Mucosa of gallbladder (tissue), 1 donor: ENCODE results near the gene MCM10. TPM values are rescaled to one million over a fixed set of nuclear protein-coding genes. Genes with fewer than 3 reads are reported as not detected.

Experiments
- DNase-seq: peaks from one replicate; pipeline ENCODE4 v3.0.0-alpha.2; 2020; ENCODE audit warnings: low spot score
- total RNA-seq: library from RNA; stranded (reverse); gene quantifications from one replicate; pipeline ENCODE4 v1.2.1, GENCODE V29; 2021
- donor health status: DM: no; HTN: no; CAD: no.

Gene MCM10
- total RNA-seq, 1 donor from 2014 or later: 0.40 TPM

DNA sequence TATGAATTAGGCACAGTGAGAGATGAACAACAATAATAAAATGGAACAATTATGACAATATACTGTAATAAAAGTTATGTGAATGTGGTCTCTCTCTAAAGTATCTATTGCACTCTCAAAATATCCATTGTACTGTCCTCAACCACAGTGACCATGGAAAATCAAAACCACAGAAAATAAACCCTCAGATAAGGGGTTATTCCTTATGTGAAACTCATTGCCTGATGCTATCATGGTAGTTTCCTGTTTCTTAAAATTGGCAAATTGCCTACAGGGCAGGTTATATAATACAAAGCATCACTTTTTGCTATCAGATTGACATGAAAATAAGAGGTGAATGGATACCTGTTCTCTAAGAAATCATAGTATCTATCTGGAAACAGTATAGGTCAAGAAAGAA is 3.8 kb downstream of the MCM10 start:
- no peak for DNase-seq

DNA sequence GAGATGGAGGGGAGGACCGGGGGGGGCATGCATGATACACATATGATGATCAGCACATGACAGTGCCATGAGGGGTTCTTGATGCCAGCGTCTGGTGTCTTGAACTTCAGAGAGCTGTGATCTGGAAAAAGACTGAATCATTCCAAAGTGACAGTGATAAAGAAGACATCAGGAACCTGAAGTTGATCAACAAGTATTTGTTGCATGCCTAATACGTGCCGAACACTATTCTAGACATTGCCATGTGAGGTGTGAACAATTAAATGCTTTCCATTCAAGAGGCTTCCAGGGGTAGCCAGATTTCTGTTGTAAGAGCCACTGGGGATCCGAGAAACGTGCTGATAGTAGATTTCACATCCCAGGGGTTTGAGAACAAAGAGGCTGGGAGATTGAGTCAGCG is 6.2 kb downstream of the MCM10 start:
- no peak for DNase-seq

DNA sequence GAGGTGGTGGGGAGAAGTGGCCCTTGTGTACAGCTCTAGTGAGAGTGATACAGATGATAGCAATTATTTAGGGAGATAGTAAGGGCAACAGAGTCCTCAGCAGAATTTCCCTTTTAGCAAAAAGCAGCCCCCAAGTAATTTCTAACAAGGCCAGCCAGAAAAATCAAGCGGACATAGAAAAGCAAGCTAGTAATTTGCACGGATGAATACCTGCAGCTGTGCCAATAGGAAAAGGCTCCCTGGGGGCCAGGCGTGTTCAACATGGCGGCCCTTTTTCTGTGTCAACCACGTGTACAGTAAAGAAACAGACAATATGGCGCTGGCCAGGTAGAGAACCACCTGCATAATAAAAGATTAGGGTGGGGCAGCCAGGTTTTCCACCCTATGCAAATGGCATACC is 7.4 kb downstream of the MCM10 start:
- DNase-seq: no peak

DNA sequence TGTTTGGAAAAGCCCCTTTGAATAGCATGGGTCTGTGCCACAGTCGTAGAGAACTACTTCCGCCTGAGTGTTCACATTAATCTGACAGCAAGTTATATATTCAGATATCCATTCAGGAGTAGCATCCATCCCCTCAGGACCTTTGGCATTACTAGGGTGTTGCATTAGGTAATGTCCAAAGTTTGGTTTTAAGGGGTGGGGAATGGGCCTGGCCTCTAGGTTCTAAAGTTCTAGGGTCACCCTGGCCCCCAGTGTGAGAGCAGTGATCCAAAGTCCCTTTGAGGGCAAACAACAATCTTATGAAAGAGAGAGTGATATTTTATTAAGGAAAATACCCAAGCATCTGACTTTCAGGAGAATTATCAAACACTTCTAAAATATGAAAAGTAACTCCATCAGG is 12.3 kb downstream of the MCM10 start:
- DNase-seq: no peak

DNA sequence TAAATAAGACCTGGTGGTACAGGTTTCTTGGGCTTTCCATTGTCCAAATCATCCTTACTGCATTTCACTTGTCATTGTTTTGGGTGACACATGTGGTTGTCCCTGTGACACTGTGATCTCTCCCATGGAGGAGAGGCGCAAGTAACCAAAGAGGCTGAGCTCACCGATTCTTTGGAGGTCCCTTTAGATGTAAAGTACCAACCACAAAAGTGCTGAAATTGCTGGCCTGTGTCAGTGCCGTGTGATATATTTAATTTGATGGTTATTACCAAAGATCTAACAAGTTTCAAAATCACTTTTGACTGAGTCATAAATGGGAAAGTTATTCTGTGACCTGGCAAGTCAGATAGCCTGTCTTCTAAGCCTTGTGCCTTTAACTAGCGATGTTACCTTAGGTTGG is 19.4 kb downstream of the MCM10 start:
- no peak for DNase-seq

DNA sequence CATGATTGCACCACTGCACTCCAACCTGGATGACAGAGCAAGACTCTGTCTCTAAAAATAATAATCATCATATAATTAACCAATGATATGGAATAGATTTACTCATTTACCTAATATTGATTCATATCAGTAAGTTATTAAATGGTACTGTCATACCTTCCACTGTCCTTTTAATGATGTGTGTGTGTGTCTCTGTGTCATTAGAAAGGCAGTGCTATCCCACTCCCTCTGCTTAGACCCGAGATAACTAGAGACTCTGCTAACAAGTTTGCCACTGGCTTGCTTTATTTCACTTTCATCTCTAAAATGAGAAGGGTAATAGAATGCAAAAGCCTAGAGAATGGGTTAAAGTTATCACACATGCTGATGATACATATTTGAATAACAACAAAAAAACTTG is 21.1 kb downstream of the MCM10 start:
- DNase-seq: no peak

DNA sequence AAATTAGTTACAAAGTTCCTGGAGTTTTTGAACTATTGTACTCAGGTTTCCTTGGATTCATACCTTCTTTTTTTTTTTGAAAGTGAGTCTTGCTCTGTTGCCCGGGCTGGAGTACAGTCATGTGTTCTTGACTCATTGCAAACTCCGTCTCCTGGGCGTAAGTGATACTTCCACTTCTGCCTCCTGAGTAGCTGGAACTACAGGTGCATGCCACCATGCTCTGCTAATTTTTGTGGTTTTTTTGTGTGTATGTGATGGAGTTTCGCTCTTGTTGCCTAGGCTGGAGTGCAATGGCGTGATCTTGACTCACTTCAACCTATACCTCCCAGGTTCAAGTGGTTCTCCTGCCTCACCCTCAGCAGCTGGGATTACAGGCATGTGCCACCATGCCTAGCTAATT is 22.3 kb downstream of the MCM10 start:
- DNase-seq: no peak

DNA sequence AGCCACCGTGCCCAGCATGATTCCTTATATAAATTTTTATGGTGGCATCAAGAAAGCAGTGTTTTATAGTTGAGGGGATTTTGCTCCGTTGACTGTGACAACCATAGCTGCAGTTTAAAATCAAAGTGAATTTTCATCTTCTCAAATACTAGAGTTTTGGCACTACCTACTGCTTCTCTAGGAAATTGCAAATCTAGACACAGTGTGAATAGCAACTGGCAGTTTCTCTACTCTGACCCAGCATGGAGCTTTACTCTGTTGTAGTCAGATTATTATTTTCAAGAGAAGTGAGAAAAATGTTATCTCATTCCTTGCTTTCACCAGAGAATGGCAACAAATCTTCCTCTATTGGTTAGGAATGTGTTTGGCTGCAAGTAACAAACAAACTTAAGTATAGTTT is 22.9 kb downstream of the MCM10 start:
- no peak for DNase-seq

DNA sequence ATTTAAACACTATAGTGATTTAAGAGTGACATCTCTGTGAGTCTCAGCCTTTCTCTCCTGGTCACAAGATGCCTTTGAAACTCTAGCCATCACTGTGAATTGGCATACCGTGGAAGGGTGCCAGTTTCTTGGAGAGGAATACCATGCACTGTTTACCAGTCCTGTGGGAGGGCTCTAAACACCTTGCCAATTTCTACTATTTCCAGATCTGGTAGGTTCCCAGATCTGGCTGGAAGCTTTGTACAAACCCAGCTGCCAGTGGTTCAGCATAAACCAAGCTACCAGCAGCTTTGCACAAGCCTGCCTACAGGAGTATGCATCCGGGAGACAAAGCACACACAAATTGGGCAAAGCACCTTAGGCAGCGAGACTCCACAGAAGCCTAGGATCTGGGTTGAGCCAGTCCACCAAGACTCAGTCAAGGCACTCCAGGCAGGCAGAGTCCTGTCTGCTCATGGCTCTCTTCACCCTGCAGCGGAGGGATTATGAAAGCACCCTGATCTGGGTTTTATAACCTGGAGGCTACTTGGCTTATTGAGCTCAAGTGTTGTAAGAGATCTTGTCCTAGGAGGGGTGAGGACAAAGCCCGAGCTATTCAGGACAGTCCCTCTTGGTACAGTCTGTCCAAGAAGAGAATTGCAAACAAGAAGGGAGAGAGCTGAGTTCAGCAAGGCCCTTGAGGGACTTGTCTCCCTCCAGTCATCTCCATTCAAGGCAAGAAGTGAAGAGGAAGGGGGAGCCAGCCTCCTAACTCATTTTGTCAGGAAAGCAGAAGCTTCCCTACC is 23.6 kb downstream of the MCM10 start:
- DNase-seq: no peak

DNA sequence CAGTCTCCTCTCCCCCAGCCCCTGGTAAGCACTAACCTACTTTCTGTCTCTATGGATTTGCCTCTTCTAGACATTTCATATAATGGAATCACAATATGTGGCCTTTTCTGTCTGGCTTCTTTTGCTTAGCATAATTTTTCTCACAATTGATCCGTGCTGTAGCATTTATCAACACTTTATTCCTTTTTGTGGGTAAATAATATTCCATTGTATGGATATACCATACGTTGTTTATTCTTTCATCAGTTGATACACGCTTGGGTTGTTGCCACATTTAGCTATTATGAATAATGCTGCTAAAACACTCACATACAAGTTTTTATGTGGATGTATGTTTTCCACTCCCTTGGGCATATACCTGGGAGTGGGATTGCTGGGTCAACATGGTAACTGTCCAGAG is 25.8 kb downstream of the MCM10 start:
- no peak for DNase-seq

DNA sequence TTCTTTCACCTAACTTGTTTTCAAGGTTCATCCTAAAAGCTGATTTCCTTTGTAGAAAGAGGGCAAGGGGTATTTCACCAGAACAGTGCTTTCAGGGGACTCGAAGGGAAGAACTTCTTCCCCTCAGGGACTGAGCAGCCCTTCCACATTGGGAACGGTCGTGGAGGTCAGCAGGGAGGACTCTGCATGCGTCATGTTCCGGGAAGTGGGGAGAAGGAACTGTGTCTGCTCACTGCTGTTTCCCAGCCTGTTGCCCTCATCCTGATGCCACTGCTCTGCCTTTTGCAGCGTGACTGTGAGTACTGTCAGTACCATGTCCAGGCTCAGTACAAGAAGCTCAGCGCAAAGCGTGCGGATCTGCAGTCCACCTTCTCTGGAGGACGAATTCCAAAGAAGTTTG is 27.2 kb downstream of the MCM10 start:
- no peak for DNase-seq

DNA sequence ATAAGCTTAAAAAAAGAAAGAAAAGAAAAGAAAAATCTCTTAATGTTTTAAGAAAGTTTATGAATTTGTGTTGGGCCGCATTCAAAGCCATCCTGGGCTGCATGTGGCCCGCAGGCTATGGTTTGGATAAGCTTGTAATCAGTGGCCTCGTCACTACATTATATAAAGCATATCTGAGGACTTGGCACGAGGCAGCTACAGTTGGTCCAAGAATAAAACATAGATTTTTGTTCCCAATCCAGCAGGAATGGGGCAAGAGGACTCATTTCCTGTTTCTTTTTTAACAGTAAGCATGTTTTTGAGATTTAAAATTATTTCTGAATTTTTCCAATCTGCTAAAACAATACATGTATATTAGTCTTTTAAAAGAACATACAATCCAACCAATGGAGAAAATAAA is 28.6 kb downstream of the MCM10 start:
- DNase-seq: no peak

DNA sequence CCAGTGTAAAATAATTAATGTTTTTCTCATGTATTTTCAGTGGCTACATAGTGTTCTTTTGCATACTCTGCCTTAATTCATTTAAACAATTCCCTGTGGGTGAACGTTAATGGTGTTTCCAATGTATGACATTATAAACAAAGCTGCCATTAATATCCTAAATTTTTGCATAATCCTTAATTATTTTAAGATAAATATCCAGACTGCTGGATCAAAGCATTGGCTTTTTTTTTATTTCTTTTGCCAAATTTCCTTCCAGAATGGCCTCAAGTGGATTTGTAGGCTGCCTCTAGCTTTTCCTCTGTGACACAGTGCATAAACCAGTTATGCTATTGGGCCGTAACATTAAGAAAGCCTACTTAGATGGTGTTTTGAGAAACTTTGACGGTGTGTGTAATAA is 29.5 kb downstream of the MCM10 start:
- no peak for DNase-seq

DNA sequence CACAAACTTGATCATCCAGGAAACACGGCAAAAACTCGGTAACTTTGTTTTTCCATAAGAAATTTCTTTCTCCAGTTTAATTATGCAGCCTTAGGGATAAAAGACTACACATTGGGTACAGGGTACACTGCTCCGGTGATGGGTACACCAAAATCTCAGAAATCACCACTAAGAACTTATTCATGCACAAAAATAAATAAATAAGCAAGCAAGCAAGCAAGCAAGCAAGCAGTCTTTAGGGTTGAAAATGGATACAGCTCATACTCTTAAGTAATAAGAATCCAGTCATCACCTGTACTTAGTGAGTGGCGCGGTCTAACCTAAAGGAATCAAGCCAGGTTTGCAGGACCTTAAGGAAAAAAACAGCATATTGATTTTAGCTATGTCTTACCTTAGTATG is 30.0 kb downstream of the MCM10 start:
- no peak for DNase-seq

DNA sequence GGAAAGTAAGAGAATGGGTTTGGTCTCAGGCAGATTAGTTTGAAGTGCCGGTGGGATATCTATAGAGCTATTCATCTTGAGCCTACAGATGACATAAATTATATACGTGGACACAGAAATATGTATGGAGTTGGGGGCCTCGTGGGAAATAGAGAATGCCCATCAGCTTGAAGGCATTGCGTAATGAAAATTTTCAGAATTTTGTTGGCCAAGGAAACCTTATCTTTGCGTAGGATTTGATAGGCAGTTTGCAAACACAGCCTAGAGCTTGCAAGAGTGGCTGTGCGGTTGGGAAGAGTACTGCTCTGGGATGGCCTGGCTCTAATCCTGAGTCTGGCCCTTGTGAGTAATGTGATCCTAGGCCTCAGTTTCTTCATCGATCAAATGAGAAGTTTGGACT is 32.3 kb downstream of the MCM10 start:
- no peak for DNase-seq

DNA sequence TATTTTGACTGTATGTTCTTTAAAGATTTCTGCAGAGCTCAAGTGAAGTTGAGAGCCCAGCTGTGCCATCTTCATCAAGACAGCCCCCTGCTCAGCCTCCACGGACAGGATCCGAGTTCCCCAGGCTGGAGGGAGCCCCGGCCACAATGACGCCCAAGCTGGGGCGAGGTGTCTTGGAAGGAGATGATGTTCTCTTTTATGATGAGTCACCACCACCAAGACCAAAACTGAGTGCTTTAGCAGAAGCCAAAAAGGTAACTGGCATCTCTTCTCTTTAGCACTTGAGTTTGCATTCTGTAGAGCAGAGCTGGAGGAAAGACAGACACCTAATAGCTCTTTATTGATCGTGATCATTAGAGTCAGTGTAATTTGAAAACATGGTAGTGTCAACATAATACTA is 33.7 kb downstream of the MCM10 start:
- no peak for DNase-seq

DNA sequence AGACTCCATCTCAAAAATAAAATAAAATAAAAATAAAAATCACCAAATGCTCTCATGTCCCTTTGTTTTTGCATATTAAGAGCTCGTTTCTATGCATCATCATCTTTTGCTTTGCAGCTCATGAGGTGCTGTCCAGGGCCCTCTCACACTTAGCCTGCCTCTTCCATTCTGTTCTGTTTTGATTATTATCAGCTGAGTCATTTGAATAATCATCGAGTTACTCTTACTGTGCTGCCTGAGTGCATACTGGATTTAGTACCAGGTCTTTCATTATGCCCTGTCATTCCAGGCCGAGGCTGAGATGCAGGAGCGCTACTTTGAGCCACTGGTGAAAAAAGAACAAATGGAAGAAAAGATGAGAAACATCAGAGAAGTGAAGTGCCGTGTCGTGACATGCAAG is 39.8 kb downstream of the MCM10 start:
- no peak for DNase-seq

DNA sequence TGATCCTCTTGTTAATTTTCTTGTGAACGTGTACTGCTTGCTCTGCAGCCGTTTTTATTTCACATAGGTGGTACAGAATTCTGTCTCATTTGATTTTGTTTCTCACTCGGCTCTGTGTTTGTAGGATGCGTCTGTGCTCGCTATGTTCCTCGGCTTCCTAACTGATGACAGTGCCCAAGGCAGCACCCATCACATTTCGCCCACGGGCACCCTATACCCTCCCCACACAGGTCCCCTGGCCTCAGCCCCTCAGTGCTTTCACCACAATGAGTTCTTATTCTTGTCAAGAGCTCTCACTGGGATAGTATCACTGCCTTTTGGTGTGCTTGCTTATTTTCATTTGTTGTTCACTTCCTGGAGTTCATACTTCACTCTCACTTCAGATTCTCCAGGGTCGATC is 44.7 kb downstream of the MCM10 start:
- DNase-seq: no peak

DNA sequence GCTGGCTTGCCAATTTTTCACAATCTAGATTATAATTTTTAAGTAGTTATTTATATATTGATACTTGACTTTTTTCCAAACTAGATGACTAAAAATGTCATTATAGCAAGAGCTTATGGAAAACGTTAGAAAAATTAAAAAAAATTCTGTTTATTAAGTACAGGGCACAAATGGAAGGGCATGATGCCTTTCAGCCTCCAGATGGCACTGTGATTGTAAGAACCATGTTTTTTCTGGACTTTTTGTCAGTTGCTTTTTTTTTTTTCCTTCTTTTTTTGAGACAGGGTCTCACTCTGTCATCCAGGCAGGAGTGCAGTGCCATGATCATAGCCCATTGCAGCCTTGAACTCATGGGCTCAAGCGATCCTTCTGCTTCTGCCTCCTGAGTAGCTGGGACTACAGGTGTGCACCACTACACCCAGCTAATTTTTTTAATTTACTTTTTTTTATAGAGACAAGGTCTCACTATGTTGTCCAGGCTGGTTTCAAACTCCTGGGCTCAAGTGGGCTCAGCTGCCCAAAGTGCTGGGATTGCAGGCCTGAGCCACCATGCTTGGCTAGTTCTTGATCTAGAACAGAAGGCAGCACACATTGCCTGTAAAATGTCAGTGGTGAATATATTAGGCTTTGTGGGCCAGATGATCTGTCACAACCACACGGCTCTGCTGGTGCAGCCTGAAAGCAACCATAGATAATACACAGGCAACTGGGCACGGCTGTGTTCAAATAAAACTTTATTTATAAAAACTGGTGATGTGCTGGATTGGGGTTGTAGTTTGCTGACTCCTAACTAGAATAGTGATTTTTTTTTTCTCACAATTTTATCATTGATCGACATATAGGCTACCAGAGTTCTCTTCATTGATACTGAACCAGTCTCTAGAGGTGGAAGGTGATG is 45.4 kb downstream of the MCM10 start:
- no peak for DNase-seq

DNA sequence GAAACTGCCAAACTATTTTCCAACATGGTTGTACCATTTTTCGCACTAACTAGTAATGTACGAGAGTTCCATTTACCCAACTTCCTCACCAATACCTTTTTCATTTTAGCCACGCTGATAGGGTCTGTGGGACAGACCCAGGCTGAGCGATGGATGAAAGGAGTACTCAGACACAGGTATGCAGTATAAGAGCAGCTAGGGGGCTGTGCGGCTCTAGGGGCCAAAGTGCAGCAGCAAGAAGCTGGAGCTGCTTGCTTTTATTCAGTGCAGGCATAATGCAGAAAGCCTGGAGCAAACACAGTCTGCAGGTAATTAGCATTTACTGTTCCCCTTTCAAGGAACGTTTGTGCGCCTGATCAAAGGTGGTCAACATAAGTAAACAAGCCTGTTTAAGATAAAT is 51.8 kb downstream of the MCM10 start:
- no peak for DNase-seq

DNA sequence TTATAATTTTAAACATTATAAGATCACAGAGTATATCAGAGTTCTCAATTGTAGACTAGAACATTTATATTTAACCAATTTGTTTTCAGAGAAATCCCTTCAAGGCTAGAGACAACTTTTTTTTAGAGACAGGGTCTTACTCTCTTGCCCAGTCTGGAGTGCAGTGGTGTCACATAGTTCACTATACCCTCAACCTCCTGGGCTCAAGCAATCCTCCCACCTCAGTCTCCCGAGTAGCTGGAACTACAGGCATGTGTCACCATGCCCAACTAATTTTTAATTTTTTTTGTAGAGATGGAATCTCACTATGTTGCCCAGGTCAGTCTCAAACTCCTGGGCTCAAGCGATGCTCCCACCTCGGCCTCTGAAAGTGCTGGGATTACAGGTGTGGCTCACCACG is 57.5 kb downstream of the MCM10 start:
- DNase-seq: no peak

DNA sequence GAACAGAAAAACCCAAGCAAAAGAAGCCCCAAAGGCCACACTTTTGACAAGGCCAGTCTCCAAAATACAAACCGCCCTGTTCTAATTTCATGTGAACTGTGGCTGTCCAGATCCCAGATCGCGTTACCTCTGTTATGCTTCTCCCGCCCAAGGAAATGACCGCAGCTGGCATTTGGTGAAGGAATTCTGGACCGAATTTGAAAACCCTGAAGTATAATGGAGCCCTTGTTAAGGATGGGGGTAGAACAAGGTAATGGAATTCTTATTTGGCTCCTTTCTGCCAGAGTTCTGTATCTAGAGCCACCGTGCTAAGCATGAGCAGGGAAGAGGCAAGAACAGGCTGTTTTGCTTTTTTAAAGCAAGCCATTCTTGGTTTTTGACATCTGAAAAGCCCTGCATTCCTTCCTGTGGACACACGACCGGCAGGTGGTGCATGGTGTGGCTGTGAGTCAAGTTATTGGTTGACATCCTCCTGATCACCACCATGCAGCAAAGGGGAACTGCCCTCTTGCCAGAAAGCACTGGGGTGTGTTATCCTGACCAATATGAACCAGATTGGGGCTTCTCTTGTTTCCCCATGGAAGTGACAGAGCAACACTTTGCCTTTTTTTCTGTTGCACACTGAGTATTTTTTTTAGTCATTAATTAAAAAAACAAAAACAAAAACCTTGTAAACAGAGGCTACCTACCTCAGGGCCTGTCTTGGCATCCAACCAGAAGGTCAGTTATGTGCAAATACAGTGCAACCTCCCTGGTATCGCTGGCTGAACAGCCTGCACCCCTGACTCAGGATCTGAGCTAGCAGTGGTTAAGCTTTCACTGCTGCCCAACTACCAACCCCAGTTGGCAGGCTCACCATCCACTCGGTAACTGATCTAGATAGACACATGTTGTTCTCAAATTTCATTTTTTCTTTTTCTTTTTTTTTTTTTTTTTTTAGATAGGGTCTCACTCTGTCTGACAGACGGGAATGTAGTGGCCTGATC is 58.6 kb downstream of the MCM10 start:
- DNase-seq: no peak
